ENCODE data around the gene WDR49. TPM values are rescaled to one million over a fixed set of nuclear protein-coding genes. Genes with fewer than 3 reads are reported as not detected.

Gene WDR49
- total RNA-seq, 1 experiment from 2014 or later = 0.34 TPM

DNA sequence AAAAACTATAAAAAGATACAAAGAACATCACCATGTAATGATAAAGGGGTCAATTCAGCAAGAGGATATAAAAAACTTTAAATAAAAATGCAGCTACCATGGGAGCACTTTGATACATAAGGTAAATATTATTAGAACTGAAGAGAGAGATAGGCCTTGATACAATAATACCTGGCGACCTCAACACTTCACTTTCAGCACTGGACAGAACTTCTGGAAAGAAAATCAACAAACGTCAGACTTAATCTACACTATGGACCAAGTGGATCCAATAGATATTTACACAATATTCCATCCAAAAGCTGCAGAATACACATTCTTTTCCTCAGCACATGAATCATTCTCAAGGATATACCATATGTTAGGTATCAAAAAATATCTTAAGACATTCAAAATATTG is 42.0 kb downstream of the WDR49 start:
- no peak overlapping the region for H3K9ac ChIP-seq (ENCODE audit: low read length)
- H3K4me1 ChIP-seq (ENCODE audit: control insufficient read depth in 1 of 2, insufficient read depth in 2 of 2, low read length in 2 of 2) = no peaks in the 10 kb centered on the region
- intact Hi-C loops (cut with micrococcal nuclease) = no loop called here
- H3K27ac ChIP-seq (ENCODE audit: low read depth, low read length) = no peak overlapping the region
- no peaks in the 10 kb centered on the region for H3K9me3 ChIP-seq (ENCODE audit: control insufficient read depth in 1 of 2, insufficient read depth in 1 of 2, low read depth in 1 of 2, low read length in 2 of 2)
- POLR2A ChIA-PET = no interaction called here
- H3K9me2 ChIP-seq (ENCODE audit: insufficient read depth) = no peaks in the 10 kb centered on the region; the same call in 1 of the 2 replicates
- no peaks in the 10 kb centered on the region for H3K36me3 ChIP-seq (ENCODE audit: control insufficient read depth in 1 of 2, insufficient read depth in 2 of 2, low read length in 2 of 2)
- H3K79me2 ChIP-seq (ENCODE audit: insufficient read depth, low read length) = no peaks in the 10 kb centered on the region
- H3K4me2 ChIP-seq (ENCODE audit: low read length) = no peak overlapping the region
- no peak overlapping the region for H2AFZ ChIP-seq (ENCODE audit: low read depth, low read length, poor library complexity, severe bottlenecking)
- CTCF ChIA-PET = no interaction called here
- no peak overlapping the region for H3K4me3 ChIP-seq (replicated peaks in 1 of 2; ENCODE audit: low read depth in 1 of 2, low read length in 2 of 2)
- DNase-seq (ENCODE audit: low read depth, low spot score) = no peak
- no peaks in the 10 kb centered on the region for H3K27me3 ChIP-seq (ENCODE audit: insufficient read depth, low read length)
- BruUV-seq (replicated peaks) = no TSS peak
- H4K20me1 ChIP-seq (ENCODE audit: insufficient read depth) = no peaks in the 10 kb centered on the region
- ATAC-seq = no peak
- TF ChIP-seq ELF1 (IDR thresholded peaks at IDR 0.05; ENCODE audit: borderline replicate concordance, low read depth) (no peak), POLR2A (IDR thresholded peaks at IDR 0.05; ENCODE audit: borderline replicate concordance, extremely low read depth, insufficient read depth, insufficient read length) (no peak), FOSL1 (IDR thresholded peaks at IDR 0.05; ENCODE audit: low read depth) (no peak), ZNF274 (IDR thresholded peaks at IDR 0.05; ENCODE audit: low read depth, low read length) (no peak), SP1 (IDR thresholded peaks at IDR 0.05; ENCODE audit: low read depth) (no peak), CBX3 (IDR thresholded peaks at IDR 0.05; ENCODE audit: low read depth) (no peak), TCF7L2 (IDR thresholded peaks at IDR 0.05; ENCODE audit: borderline replicate concordance, extremely low read depth, insufficient read depth, insufficient read length) (no peak), EGR1 (IDR thresholded peaks at IDR 0.05; ENCODE audit: low read depth) (no peak), EZH2phosphoT487 (IDR thresholded peaks at IDR 0.05; ENCODE audit: borderline replicate concordance) (no peak), EZH2 (IDR thresholded peaks at IDR 0.05) (no peak), SRF (IDR thresholded peaks at IDR 0.05; ENCODE audit: low read depth) (no peak), RAD21 (IDR thresholded peaks at IDR 0.05; ENCODE audit: low read depth) (no peak), CEBPB (IDR thresholded peaks at IDR 0.05; ENCODE audit: low read depth) (no peak)
- TF ChIP-seq, protein P1, sequence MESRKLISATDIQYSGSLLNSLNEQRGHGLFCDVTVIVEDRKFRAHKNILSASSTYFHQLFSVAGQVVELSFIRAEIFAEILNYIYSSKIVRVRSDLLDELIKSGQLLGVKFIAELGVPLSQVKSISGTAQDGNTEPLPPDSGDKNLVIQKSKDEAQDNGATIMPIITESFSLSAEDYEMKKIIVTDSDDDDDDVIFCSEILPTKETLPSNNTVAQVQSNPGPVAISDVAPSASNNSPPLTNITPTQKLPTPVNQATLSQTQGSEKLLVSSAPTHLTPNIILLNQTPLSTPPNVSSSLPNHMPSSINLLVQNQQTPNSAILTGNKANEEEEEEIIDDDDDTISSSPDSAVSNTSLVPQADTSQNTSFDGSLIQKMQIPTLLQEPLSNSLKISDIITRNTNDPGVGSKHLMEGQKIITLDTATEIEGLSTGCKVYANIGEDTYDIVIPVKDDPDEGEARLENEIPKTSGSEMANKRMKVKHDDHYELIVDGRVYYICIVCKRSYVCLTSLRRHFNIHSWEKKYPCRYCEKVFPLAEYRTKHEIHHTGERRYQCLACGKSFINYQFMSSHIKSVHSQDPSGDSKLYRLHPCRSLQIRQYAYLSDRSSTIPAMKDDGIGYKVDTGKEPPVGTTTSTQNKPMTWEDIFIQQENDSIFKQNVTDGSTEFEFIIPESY (IDR thresholded peaks at IDR 0.05; ENCODE audit: extremely low read depth, insufficient replicate concordance, low read length) = no peak
- TF ChIP-seq, protein P2, sequence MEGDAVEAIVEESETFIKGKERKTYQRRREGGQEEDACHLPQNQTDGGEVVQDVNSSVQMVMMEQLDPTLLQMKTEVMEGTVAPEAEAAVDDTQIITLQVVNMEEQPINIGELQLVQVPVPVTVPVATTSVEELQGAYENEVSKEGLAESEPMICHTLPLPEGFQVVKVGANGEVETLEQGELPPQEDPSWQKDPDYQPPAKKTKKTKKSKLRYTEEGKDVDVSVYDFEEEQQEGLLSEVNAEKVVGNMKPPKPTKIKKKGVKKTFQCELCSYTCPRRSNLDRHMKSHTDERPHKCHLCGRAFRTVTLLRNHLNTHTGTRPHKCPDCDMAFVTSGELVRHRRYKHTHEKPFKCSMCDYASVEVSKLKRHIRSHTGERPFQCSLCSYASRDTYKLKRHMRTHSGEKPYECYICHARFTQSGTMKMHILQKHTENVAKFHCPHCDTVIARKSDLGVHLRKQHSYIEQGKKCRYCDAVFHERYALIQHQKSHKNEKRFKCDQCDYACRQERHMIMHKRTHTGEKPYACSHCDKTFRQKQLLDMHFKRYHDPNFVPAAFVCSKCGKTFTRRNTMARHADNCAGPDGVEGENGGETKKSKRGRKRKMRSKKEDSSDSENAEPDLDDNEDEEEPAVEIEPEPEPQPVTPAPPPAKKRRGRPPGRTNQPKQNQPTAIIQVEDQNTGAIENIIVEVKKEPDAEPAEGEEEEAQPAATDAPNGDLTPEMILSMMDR (IDR thresholded peaks at IDR 0.05 in 2 of 3, conservative IDR thresholded peaks at IDR 0.05 in 1 of 3; ENCODE audit: borderline replicate concordance in 1 of 3, insufficient read depth in 1 of 3, low read depth in 2 of 3, low read length in 2 of 3) = no peak
- TF ChIP-seq, protein P3, sequence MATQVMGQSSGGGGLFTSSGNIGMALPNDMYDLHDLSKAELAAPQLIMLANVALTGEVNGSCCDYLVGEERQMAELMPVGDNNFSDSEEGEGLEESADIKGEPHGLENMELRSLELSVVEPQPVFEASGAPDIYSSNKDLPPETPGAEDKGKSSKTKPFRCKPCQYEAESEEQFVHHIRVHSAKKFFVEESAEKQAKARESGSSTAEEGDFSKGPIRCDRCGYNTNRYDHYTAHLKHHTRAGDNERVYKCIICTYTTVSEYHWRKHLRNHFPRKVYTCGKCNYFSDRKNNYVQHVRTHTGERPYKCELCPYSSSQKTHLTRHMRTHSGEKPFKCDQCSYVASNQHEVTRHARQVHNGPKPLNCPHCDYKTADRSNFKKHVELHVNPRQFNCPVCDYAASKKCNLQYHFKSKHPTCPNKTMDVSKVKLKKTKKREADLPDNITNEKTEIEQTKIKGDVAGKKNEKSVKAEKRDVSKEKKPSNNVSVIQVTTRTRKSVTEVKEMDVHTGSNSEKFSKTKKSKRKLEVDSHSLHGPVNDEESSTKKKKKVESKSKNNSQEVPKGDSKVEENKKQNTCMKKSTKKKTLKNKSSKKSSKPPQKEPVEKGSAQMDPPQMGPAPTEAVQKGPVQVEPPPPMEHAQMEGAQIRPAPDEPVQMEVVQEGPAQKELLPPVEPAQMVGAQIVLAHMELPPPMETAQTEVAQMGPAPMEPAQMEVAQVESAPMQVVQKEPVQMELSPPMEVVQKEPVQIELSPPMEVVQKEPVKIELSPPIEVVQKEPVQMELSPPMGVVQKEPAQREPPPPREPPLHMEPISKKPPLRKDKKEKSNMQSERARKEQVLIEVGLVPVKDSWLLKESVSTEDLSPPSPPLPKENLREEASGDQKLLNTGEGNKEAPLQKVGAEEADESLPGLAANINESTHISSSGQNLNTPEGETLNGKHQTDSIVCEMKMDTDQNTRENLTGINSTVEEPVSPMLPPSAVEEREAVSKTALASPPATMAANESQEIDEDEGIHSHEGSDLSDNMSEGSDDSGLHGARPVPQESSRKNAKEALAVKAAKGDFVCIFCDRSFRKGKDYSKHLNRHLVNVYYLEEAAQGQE (IDR thresholded peaks at IDR 0.05; ENCODE audit: low read depth) = no peak
- TF ChIP-seq, protein P4, sequence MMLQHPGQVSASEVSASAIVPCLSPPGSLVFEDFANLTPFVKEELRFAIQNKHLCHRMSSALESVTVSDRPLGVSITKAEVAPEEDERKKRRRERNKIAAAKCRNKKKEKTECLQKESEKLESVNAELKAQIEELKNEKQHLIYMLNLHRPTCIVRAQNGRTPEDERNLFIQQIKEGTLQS (IDR thresholded peaks at IDR 0.05) = no peak
- TF ChIP-seq, protein P5, sequence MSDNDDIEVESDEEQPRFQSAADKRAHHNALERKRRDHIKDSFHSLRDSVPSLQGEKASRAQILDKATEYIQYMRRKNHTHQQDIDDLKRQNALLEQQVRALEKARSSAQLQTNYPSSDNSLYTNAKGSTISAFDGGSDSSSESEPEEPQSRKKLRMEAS (IDR thresholded peaks at IDR 0.05) = no peak
- RAD21 ChIA-PET (ENCODE audit: low non-redundant PET in 1 of 2, low total read pairs in 2 of 2, uncharacterized antibody in 2 of 2, unreplicated experiment in 2 of 2) = no interaction called here
